H1 (cell line): Measurements from ENCODE around the gene CHRNA9. TPM values are rescaled to one million over a fixed set of nuclear protein-coding genes. Genes with fewer than 3 reads are reported as not detected.

Source experiments
- BACH1 ChIP-seq: IDR thresholded peaks from 2 replicates; pipeline ENCODE4 v1.6.1; 2012; ENCODE audit warnings: low read length, improper control_type of control experiment
- CBX8 ChIP-seq: fragments of 300-800, 300-1000 bp; sonication (generic); IDR thresholded peaks from 2 replicates; pipeline ENCODE4 v1.7.1; 2016; ENCODE audit warnings: low read depth, low read length, borderline replicate concordance
- HDAC6 ChIP-seq: IDR thresholded peaks from one replicate; pipeline ENCODE4 v1.7.1; 2012; ENCODE audit warnings: low read depth, mild to moderate bottlenecking, inconsistent platforms, low read length, moderate library complexity
- JUN ChIP-seq: IDR thresholded peaks from 2 replicates; pipeline ENCODE4 v1.6.1; 2011; ENCODE audit warnings: low read depth, mild to moderate bottlenecking, improper control_type of control experiment, low read length
- SIRT6 ChIP-seq: IDR thresholded peaks from one replicate; pipeline ENCODE4 v1.7.1; 2012; ENCODE audit warnings: low read length, inconsistent platforms
- TAF1 ChIP-seq: IDR thresholded peaks from 2 replicates; pipeline ENCODE4 v1.6.1; 2011; ENCODE audit warnings: mild to moderate bottlenecking, low read depth, low read length
- TBP ChIP-seq: IDR thresholded peaks from 2 replicates; pipeline ENCODE4 v1.6.1; 2011; ENCODE audit warnings: low read depth, low read length, improper control_type of control experiment
- TEAD4 ChIP-seq: IDR thresholded peaks from 2 replicates; pipeline ENCODE4 v1.6.1; 2012; ENCODE audit warnings: low read depth, low read length, inconsistent platforms, mixed read lengths
- polyA plus RNA-seq, 7 experiments: library from polyadenylated mRNA; depleted of rRNA in 3 of 7; stranded (reverse) in 5 of 7; unstranded in 2 of 7; fragments of >200 nt in 5 of 7; fragments of 200-250 nt in 2 of 7; gene quantifications; 1 replicate in 5 of 7; 2 replicates in 1 of 7; 4 replicates in 1 of 7; pipeline versions ENCODE4 v1.2.1 to v1.2.3, GENCODE V29; 2011 to 2013; ENCODE audit warnings: missing spikeins in 2 of 7, mixed read lengths in 2 of 7
- total RNA-seq: library from RNA; stranded (reverse); fragmentation: NEBNext Ultra II Directional; extraction: Animal tissue kit (Norgen Biotek cat#: 25700); gene quantifications from 2 replicates; pipeline ENCODE4 v1.2.1, GENCODE V29; 2021
- TF ChIP-seq, protein P1 (sequence below): IDR thresholded peaks from 2 replicates; pipeline ENCODE4 v1.6.1; 2012; ENCODE audit warnings: inconsistent platforms

Gene CHRNA9
- total and polyA plus RNA-seq, 2 of the 8 experiments (the other 6 are each of a cell fraction or from before 2014, with no cell fraction given), result 1.4 to 3.3 TPM

DNA sequence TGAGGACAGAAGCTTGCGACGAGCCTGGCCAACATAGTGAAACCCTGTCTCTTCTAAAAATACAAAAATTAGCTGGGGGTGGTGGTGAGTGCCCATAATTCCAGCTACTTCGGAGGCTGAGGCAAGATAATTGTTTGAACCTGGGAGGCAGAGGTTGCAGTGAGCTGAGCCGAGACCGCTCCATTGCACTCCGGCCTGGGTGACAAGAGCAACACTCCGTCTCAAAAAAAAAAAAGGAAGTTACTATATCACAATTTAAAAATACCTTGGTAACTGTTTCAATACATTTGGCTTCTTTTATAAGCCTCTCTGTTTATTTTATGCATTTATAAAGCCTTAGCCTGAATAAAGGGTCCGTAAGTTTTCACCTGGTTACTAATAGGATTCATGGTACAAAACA, 46.6 kb upstream of the CHRNA9 start (continued):
- TF ChIP-seq CBX8 (no peak), TAF1 (no peak), BACH1 (no peak), TEAD4 (no peak), JUN (no peak), TBP (no peak), SIRT6 (no peak), HDAC6 (no peak)
- TF ChIP-seq, protein P1, sequence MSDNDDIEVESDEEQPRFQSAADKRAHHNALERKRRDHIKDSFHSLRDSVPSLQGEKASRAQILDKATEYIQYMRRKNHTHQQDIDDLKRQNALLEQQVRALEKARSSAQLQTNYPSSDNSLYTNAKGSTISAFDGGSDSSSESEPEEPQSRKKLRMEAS, result no peak
